A673 (cell line): ENCODE results near the gene LIMA1. TPM values are rescaled to one million over a fixed set of nuclear protein-coding genes. Genes with fewer than 3 reads are reported as not detected.

Experiments used
- BruUV-seq: library from RNA; stranded (reverse); fragments of 400-500 nt; replicated peaks from 2 replicates; lab custom pipeline; 2021; lab: Mats Ljungman, UMichigan
- CTCF ChIA-PET: fragments of 300-600 bp; sonication (Branson Sonifier 250); formaldehyde crosslinking; loops from one replicate; lab custom pipeline; 2022; ENCODE audit warnings: antibody characterized with exemption; lab: Charles Lee
- POLR2A ChIA-PET: fragments of 300-600 bp; sonication (Branson Sonifier 250); formaldehyde crosslinking; loops from one replicate; lab custom pipeline; 2022; ENCODE audit warnings: antibody characterized with exemption; ENCODE audit not compliant: low non-redundant PET; lab: Charles Lee
- DNase-seq: peaks from one replicate; pipeline ENCODE4 v3.0.0-alpha.2; 2015; ENCODE audit warnings: low spot score
- H3K27ac ChIP-seq: fragments of 200-600 bp; sonication (generic); 2 replicates; pipeline ENCODE4 v1.5.1; 2016; ENCODE audit warnings: mixed run types, low read depth, mild to moderate bottlenecking, mixed read lengths, antibody characterized with exemption, low read length; ENCODE audit not compliant: poor library complexity, severe bottlenecking
- H3K27me3 ChIP-seq: fragments of 200-600 bp; sonication (generic); replicated peaks from 2 replicates; pipeline ENCODE4 v1.6.1; 2017; ENCODE audit warnings: mixed run types, low read depth, mild to moderate bottlenecking, mixed read lengths, antibody characterized with exemption, low read length; ENCODE audit not compliant: insufficient read depth, poor library complexity
- H3K36me3 ChIP-seq: fragments of 200-600 bp; sonication (generic); 2 replicates; pipeline ENCODE4 v1.6.1; 2016; ENCODE audit warnings: mixed run types, mild to moderate bottlenecking, mixed read lengths, antibody characterized with exemption, low read length; ENCODE audit not compliant: insufficient read depth, poor library complexity, severe bottlenecking
- H3K4me1 ChIP-seq: fragments of 200-600 bp; sonication (generic); 2 replicates; pipeline ENCODE4 v1.6.1; 2017; ENCODE audit warnings: mixed run types, mild to moderate bottlenecking, mixed read lengths, antibody characterized with exemption, low read length; ENCODE audit not compliant: insufficient read depth, poor library complexity, severe bottlenecking
- H3K4me3 ChIP-seq: fragments of 200-600 bp; sonication (generic); 2 replicates; pipeline ENCODE4 v1.5.1; 2016; ENCODE audit warnings: low read depth, mixed run types, mild to moderate bottlenecking, mixed read lengths, low read length; ENCODE audit not compliant: poor library complexity, severe bottlenecking
- H3K9me3 ChIP-seq: fragments of 200-600 bp; sonication (generic); 2 replicates; pipeline ENCODE4 v1.6.1; 2016; ENCODE audit warnings: mixed run types, low read depth, mild to moderate bottlenecking, mixed read lengths, antibody characterized with exemption, low read length; ENCODE audit not compliant: poor library complexity, severe bottlenecking
- EZH2 ChIP-seq: fragments of 200-600 bp; sonication (generic); IDR thresholded peaks from 2 replicates; pipeline ENCODE4 v1.6.1; 2017; ENCODE audit warnings: borderline replicate concordance, low read depth, mild to moderate bottlenecking, mixed read lengths, antibody characterized with exemption, low read length; ENCODE audit not compliant: poor library complexity, severe bottlenecking
- intact Hi-C: fragments of 100-400 bp; cut with micrococcal nuclease; formaldehyde crosslinking; loops from one replicate; pipeline ENCODE4 v1.10.0; 2022; ENCODE audit not compliant: unreplicated experiment
- total RNA-seq: library from RNA; stranded (reverse); gene quantifications from 2 replicates; pipeline ENCODE4 v1.2.3, GENCODE V29; 2021
- TF ChIP-seq, protein P1 (sequence below): fragments of 300-800, 200-600 bp; sonication (generic); conservative IDR thresholded peaks from 2 replicates; pipeline ENCODE4 v1.5.1; 2017; ENCODE audit warnings: low read depth, mild to moderate bottlenecking, antibody characterized with exemption, low read length, moderate library complexity, mixed read lengths

LIMA1 gene
- total RNA-seq, 1 experiment from 2014 or later, result 77.6 TPM

DNA sequence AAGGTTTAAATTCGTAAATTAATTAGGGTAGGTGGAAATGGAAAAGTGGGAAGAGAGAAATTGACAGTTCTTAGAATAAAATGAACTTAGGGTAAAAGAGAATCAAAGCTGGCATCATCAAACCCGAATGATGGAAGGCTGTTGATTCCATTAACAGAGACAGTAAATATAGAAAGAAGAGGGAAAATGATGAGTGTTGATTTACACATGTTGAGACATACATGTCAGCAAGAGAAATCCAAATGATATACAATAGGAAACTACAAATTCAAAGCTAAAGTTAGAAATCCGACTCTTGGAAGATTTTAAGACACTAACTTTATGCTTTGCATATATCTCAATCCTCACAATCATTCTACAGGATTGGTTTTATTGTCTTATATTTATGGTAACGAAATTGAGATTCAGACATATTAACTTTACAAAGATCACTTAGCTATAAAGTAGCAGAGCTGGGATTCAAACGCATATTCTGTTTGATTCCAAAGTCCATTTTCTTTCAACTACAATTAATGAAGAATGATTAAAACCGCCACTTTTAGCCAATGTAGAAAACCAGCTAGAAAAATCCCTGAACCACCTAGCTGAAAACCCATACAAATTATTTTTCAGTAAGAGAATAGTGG lies 30.2 kb downstream of the LIMA1 start:
- no peak for DNase-seq
- no peaks in the 10 kb centered on the region for H3K36me3 ChIP-seq
- no peak overlapping the region for H3K4me3 ChIP-seq
- H3K27ac ChIP-seq, result no peak overlapping the region
- H3K9me3 ChIP-seq, result no peaks in the 10 kb centered on the region
- ChIA-PET CTCF (no interaction called here), POLR2A (no interaction called here)
- TF ChIP-seq, protein P1, sequence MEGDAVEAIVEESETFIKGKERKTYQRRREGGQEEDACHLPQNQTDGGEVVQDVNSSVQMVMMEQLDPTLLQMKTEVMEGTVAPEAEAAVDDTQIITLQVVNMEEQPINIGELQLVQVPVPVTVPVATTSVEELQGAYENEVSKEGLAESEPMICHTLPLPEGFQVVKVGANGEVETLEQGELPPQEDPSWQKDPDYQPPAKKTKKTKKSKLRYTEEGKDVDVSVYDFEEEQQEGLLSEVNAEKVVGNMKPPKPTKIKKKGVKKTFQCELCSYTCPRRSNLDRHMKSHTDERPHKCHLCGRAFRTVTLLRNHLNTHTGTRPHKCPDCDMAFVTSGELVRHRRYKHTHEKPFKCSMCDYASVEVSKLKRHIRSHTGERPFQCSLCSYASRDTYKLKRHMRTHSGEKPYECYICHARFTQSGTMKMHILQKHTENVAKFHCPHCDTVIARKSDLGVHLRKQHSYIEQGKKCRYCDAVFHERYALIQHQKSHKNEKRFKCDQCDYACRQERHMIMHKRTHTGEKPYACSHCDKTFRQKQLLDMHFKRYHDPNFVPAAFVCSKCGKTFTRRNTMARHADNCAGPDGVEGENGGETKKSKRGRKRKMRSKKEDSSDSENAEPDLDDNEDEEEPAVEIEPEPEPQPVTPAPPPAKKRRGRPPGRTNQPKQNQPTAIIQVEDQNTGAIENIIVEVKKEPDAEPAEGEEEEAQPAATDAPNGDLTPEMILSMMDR, result no peak
- no peak for TF ChIP-seq EZH2
- H3K27me3 ChIP-seq, result no peaks in the 10 kb centered on the region
- intact Hi-C loops, result no loop called here
- BruUV-seq, result no TSS peak
- H3K4me1 ChIP-seq, result peaks cover 6% of the 10 kb centered on the region

GRCh38 chr12:50251619-50252252 lies 31.6 kb downstream of the LIMA1 start:
- TF ChIP-seq, protein P1, result no peak
- TF ChIP-seq EZH2, result no peak
- CTCF ChIA-PET, result no interaction called here
- Histone ChIP-seq H3K27me3 (no peaks in the 10 kb centered on the region), H3K36me3 (no peaks in the 10 kb centered on the region), H3K9me3 (no peaks in the 10 kb centered on the region), H3K4me1 (no peaks in the 10 kb centered on the region), H3K4me3 (no peak overlapping the region), H3K27ac (no peak overlapping the region)
- no TSS peak for BruUV-seq
- POLR2A ChIA-PET, result no interaction called here
- intact Hi-C loops, result no loop called here
- DNase-seq, result no peak

- Histone ChIP-seq H3K27ac (no peak overlapping the region), H3K9me3 (no peaks in the 10 kb centered on the region), H3K27me3 (no peaks in the 10 kb centered on the region), H3K4me1 (no peaks in the 10 kb centered on the region), H3K36me3 (no peaks in the 10 kb centered on the region), H3K4me3 (no peak overlapping the region)
- no TSS peak for BruUV-seq
- intact Hi-C loops, result no loop called here
- DNase-seq, result no peak
- POLR2A ChIA-PET, result no interaction called here
- TF ChIP-seq, protein P1, result no peak
- TF ChIP-seq EZH2, result no peak
- CTCF ChIA-PET, result no interaction called here
These were observed 33.7 kb downstream of the LIMA1 start for GRCh38 chr12:50249464-50250182.
